GM12878 (cell line): ENCODE measurements around the gene DMP1. TPM values are rescaled to one million over a fixed set of nuclear protein-coding genes. Genes with fewer than 3 reads are reported as not detected.

Source experiments
- ASH2L ChIP-seq: fragments of 300-600, 200-600 bp; sonication (generic); IDR thresholded peaks from 2 replicates; pipeline ENCODE4 v1.6.1; 2017; ENCODE audit warnings: low read depth, mild to moderate bottlenecking, borderline replicate concordance
- BRCA1 ChIP-seq: IDR thresholded peaks from 2 replicates; pipeline ENCODE4 v1.6.1; 2011; ENCODE audit warnings: low read depth, low read length, improper control_type of control experiment
- CBFB ChIP-seq: IDR thresholded peaks from 2 replicates; pipeline ENCODE4 v1.6.1; 2016; ENCODE audit warnings: antibody characterized with exemption, low read depth
- CUX1 ChIP-seq: IDR thresholded peaks from 2 replicates; pipeline ENCODE4 v1.6.1; 2012; ENCODE audit warnings: improper control_type of control experiment, low read depth, low read length; ENCODE audit not compliant: insufficient replicate concordance
- EGR1 ChIP-seq, 2 experiments: IDR thresholded peaks; 1 replicate in 1 of 2; 2 replicates in 1 of 2; pipeline ENCODE4 v1.6.1; 2011 to 2012; ENCODE audit warnings: low read depth in 2 of 2, low read length in 2 of 2, borderline replicate concordance in 1 of 2, mild to moderate bottlenecking in 1 of 2, moderate library complexity in 1 of 2
- MTA3 ChIP-seq: IDR thresholded peaks from 2 replicates; pipeline ENCODE4 v1.6.1; 2012; ENCODE audit warnings: low read length, inconsistent platforms, borderline replicate concordance
- NBN ChIP-seq: fragments of 450-650 bp; IDR thresholded peaks from 2 replicates; pipeline ENCODE4 v1.6.1; 2016
- PAX5 ChIP-seq: IDR thresholded peaks from 2 replicates; pipeline ENCODE4 v1.6.1; 2011; ENCODE audit warnings: low read depth, low read length, borderline replicate concordance
- TAF1 ChIP-seq: IDR thresholded peaks from 2 replicates; pipeline ENCODE4 v1.6.1; 2011; ENCODE audit warnings: mild to moderate bottlenecking, low read depth, low read length, borderline replicate concordance
- polyA plus RNA-seq, 11 experiments: library from polyadenylated mRNA; depleted of rRNA in 4 of 11; unstranded in 6 of 11; stranded (reverse) in 5 of 11; fragments of >200 nt; fragmentation: Nextera tagmentation in 4 of 11; fragmentation: Illumina TruSeq in 1 of 11; extraction: Ambion mirVana in 4 of 11; extraction: Trizol in 1 of 11; gene quantifications; 1 replicate in 1 of 11; 2 replicates in 10 of 11; pipeline versions ENCODE4 v1.2.1 to v1.2.3, GENCODE V29; 2011 to 2016; ENCODE audit warnings: inconsistent platforms in 2 of 11, missing spikeins in 2 of 11, low read depth in 1 of 11
- total RNA-seq, 4 experiments: library from RNA; depleted of rRNA in 3 of 4; stranded (reverse); fragments of >200 nt in 3 of 4; fragmentation: Illumina TruSeq in 1 of 4; extraction: Trizol in 1 of 4; gene quantifications; 2 replicates each; pipeline versions ENCODE4 v1.2.1 to v1.2.3, GENCODE V29; 2013 to 2021
- TF ChIP-seq, protein P1 (sequence below): fragments of 450-650 bp; IDR thresholded peaks from 2 replicates; pipeline ENCODE4 v1.6.1; 2016; ENCODE audit warnings: mild to moderate bottlenecking
- TF ChIP-seq, protein P2 (sequence below): fragments of 450-650 bp; IDR thresholded peaks from 2 replicates; pipeline ENCODE4 v1.6.1; 2017; ENCODE audit warnings: mild to moderate bottlenecking, low read depth, inconsistent platforms; ENCODE audit not compliant: poor library complexity, severe bottlenecking
- TF ChIP-seq, protein P3 (sequence below): IDR thresholded peaks from 2 replicates; pipeline ENCODE4 v1.6.1; 2011; ENCODE audit warnings: low read depth, low read length, improper control_type of control experiment, borderline replicate concordance

Gene DMP1
- total and polyA plus RNA-seq, 10 of the 15 experiments (the other 5 are each of a cell fraction or from before 2014, with no cell fraction given): not detected

DNA sequence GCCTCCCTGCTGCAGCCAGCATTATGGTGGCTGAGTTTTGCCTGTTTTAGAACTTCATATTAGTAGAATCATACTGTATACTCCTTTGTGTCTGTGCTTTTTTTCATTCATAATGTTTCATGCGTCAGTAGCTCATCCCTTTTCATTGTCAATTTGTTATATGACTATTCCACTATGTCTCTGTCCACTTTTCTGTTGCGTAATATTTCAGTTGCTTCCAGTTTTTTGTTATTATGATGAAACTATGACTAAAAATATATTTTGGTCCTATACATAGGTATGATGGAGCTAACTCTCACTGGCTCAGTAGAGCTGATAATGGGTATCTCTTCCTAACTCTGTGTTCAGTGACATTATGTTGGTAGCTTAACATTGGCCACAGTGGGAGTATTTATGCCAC, 48.3 kb downstream of the DMP1 start (continued):
- TF ChIP-seq ASH2L (no peak), CUX1 (no peak), MTA3 (no peak), TAF1 (no peak), NBN (no peak), BRCA1 (no peak), EGR1 (IDR thresholded peaks at IDR 0.05; ENCODE audit: borderline replicate concordance in 1 of 2, low read depth in 2 of 2, low read length in 2 of 2) (no peak), PAX5 (no peak), CBFB (no peak)
- TF ChIP-seq, protein P1, sequence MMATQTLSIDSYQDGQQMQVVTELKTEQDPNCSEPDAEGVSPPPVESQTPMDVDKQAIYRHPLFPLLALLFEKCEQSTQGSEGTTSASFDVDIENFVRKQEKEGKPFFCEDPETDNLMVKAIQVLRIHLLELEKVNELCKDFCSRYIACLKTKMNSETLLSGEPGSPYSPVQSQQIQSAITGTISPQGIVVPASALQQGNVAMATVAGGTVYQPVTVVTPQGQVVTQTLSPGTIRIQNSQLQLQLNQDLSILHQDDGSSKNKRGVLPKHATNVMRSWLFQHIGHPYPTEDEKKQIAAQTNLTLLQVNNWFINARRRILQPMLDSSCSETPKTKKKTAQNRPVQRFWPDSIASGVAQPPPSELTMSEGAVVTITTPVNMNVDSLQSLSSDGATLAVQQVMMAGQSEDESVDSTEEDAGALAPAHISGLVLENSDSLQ: no peak
- TF ChIP-seq, protein P2, sequence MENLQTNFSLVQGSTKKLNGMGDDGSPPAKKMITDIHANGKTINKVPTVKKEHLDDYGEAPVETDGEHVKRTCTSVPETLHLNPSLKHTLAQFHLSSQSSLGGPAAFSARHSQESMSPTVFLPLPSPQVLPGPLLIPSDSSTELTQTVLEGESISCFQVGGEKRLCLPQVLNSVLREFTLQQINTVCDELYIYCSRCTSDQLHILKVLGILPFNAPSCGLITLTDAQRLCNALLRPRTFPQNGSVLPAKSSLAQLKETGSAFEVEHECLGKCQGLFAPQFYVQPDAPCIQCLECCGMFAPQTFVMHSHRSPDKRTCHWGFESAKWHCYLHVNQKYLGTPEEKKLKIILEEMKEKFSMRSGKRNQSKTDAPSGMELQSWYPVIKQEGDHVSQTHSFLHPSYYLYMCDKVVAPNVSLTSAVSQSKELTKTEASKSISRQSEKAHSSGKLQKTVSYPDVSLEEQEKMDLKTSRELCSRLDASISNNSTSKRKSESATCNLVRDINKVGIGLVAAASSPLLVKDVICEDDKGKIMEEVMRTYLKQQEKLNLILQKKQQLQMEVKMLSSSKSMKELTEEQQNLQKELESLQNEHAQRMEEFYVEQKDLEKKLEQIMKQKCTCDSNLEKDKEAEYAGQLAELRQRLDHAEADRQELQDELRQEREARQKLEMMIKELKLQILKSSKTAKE: no peak
- TF ChIP-seq, protein P3, sequence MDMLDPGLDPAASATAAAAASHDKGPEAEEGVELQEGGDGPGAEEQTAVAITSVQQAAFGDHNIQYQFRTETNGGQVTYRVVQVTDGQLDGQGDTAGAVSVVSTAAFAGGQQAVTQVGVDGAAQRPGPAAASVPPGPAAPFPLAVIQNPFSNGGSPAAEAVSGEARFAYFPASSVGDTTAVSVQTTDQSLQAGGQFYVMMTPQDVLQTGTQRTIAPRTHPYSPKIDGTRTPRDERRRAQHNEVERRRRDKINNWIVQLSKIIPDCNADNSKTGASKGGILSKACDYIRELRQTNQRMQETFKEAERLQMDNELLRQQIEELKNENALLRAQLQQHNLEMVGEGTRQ: no peak
- TF ChIP-seq, all 136 proteins: peak for 0
